Measurements from ENCODE around the gene FAM25G. TPM values are rescaled to one million over a fixed set of nuclear protein-coding genes. Genes with fewer than 3 reads are reported as not detected.

Gene FAM25G
- polyA plus RNA-seq, 1 of the 3 experiments (the other 2 are of a cell fraction) = not detected

DNA sequence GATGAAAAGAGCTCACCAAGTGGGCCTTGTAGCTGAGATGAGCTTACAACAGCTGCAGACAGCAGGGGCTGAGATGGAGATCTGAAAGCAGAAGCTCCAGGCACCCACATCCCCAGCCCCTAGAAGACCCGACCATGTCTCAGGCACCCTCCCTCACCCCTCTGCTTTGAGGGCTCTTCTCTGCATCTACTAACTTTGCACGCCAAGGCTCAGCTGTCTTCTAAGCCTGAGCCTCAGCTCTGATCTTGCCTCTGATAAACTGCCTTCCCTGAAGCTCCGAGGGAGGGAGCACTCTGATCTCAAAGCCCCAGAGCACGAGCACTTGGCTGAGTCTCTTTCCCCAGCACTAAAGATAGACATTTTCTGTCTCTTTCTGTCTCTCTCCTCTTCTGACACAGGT lies 49.6 kb downstream of the FAM25G start (continued):
- TF ChIP-seq EP300 (IDR thresholded peaks at IDR 0.05; ENCODE audit: borderline replicate concordance in 1 of 2, low read depth in 1 of 2, low read length in 1 of 2) (no peak), MXI1 (IDR thresholded peaks at IDR 0.05; ENCODE audit: low read depth, low read length) (no peak), RXRA (IDR thresholded peaks at IDR 0.05; ENCODE audit: borderline replicate concordance, low read depth) (no peak)
- TF ChIP-seq, protein P1, sequence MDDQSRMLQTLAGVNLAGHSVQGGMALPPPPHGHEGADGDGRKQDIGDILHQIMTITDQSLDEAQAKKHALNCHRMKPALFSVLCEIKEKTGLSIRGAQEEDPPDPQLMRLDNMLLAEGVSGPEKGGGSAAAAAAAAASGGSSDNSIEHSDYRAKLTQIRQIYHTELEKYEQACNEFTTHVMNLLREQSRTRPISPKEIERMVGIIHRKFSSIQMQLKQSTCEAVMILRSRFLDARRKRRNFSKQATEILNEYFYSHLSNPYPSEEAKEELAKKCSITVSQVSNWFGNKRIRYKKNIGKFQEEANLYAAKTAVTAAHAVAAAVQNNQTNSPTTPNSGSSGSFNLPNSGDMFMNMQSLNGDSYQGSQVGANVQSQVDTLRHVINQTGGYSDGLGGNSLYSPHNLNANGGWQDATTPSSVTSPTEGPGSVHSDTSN (IDR thresholded peaks at IDR 0.05) = no peak
- TF ChIP-seq, protein P2, sequence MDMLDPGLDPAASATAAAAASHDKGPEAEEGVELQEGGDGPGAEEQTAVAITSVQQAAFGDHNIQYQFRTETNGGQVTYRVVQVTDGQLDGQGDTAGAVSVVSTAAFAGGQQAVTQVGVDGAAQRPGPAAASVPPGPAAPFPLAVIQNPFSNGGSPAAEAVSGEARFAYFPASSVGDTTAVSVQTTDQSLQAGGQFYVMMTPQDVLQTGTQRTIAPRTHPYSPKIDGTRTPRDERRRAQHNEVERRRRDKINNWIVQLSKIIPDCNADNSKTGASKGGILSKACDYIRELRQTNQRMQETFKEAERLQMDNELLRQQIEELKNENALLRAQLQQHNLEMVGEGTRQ (IDR thresholded peaks at IDR 0.05; ENCODE audit: borderline replicate concordance, low read depth, low read length) = no peak

DNA sequence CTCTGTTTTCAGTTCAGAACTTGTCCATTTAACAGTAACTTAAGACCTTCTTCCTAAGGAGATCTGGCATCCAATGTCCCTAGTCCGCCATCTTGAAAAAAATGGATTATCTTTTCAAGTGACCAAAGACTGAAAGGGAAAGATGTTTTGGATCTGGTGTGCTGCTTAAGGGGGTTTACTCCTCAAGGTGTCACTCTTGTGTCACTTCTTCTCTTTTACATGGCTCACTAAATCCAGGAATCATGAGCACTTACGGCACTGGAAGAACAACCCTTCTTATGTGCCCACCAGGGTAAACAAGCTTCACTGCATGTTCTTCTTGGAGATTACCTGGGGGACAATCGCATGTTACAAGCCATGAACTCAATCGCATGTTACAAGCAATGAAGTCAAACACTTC lies 51.3 kb downstream of the FAM25G start:
- TF ChIP-seq NFIC (IDR thresholded peaks at IDR 0.05; ENCODE audit: borderline replicate concordance) = no peak
- TF ChIP-seq GABPA (IDR thresholded peaks at IDR 0.05; ENCODE audit: low read depth) = no peak
- no peak for TF ChIP-seq TEAD4 (IDR thresholded peaks at IDR 0.05; ENCODE audit: borderline replicate concordance, insufficient read depth)
- TF ChIP-seq SIN3A (IDR thresholded peaks at IDR 0.05; ENCODE audit: borderline replicate concordance, low read depth, low read length) = no peak
- TF ChIP-seq TCF12 (IDR thresholded peaks at IDR 0.05) = no peak
- TF ChIP-seq MXI1 (IDR thresholded peaks at IDR 0.05; ENCODE audit: low read depth, low read length) = no peak
- no peak for TF ChIP-seq RAD21 (IDR thresholded peaks at IDR 0.05; ENCODE audit: low read length)
- TF ChIP-seq, protein P3, sequence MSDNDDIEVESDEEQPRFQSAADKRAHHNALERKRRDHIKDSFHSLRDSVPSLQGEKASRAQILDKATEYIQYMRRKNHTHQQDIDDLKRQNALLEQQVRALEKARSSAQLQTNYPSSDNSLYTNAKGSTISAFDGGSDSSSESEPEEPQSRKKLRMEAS (IDR thresholded peaks at IDR 0.05; ENCODE audit: low read depth) = no peak
- no peak for TF ChIP-seq SMC3 (IDR thresholded peaks at IDR 0.05; ENCODE audit: low read depth, low read length)
- TF ChIP-seq RFX5 (IDR thresholded peaks at IDR 0.05; ENCODE audit: low read length) = no peak
- TF ChIP-seq MEF2A (IDR thresholded peaks at IDR 0.05; ENCODE audit: borderline replicate concordance, low read depth) = no peak
- TF ChIP-seq JUND (IDR thresholded peaks at IDR 0.05) = no peak
- TF ChIP-seq GATA2 (CRISPR knock-in tag; IDR thresholded peaks at IDR 0.05) = no peak
- no peak for TF ChIP-seq FOXJ3 (CRISPR knock-in tag; IDR thresholded peaks at IDR 0.05)
- Histone ChIP-seq H3K36me3 (replicated peaks in 1 of 2; ENCODE audit: control insufficient read depth in 1 of 2, insufficient read depth in 2 of 2, low read length in 1 of 2) (no peaks in the 10 kb centered on the region), H3F3A (replicated peaks; ENCODE audit: insufficient read depth) (no peaks in the 10 kb centered on the region), H3K4me2 (no peak overlapping the region), H2AFZ (ENCODE audit: low read depth) (no peak overlapping the region), H3K9me3 (0 out of 2 replicates have a peak, but pooled peaks cover under 1% of the 10 kb centered on the region), H4K20me1 (ENCODE audit: insufficient read depth) (no peaks in the 10 kb centered on the region), H3K27me3 (ENCODE audit: insufficient read depth) (no peaks in the 10 kb centered on the region), H3K79me2 (ENCODE audit: insufficient read depth) (no peaks in the 10 kb centered on the region), H3K9me2 (no peaks in the 10 kb centered on the region), H3K27ac (ENCODE audit: low read depth in 2 of 2, low read length in 1 of 2) (no peak overlapping the region), H3K9ac (no peak overlapping the region), H3K4me3 (ENCODE audit: low read depth in 2 of 2, low read length in 1 of 2) (no peak overlapping the region), H3K4me1 (ENCODE audit: control insufficient read depth in 1 of 2, insufficient read depth in 2 of 2, low read depth in 1 of 2, low read length in 1 of 2) (no peaks in the 10 kb centered on the region)
- ChIA-PET POLR2A (no interaction called here), CTCF (no interaction called here)
- DNase-seq = no peak
- WGBS (ENCODE audit: low lambda C conversion rate) = 49% methylated on average over 3 of the region's 4 CpGs

Data from SK-N-SH (cell line).